LNCAP (cell line): ENCODE results near the gene C1QTNF9.
"Not testable (repeated sequence)": the region's sequence is repeated elsewhere in the genome, so short reads cannot be mapped to it uniquely, and the experiment has no call there.

Experiments used
- CTCF ChIP-seq: fragments of 450-650 bp; IDR thresholded peaks from 2 replicates; pipeline ENCODE4 v1.5.1; 2017; ENCODE audit warnings: mild to moderate bottlenecking

C1QTNF9 gene

DNA sequence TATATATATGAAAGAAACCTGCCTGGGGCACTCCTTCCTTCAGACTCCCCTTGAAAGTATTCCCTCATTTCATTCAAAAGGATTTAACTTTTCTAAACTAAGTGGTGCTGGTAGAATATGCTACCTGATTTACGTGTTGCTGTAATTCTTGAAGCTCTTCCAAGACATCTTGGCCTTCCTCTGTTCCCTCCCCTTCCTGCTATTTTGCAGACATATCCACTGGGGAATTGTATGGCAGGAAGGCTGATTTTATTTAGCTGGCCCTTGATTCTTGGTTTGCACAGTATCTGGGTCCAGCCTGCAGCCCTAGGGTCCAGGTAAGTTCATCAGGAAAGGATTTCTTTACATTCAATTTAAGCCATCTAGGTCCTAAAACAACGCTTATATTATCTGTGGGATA, at the start of gene C1QTNF9:
TSS of gene C1QTNF9 (plus strand) at position 281 of the 400 bp plus-strand sequence. CDS start 6,424 bp downstream, outside the sequence.
- TF ChIP-seq CTCF, result not testable (repeated sequence)

GRCh38 chr13:24261566-24261965, 47.8 kb upstream of the C1QTNF9 start:
- TF ChIP-seq CTCF, result no peak

- TF ChIP-seq CTCF, result no peak
Measured at GRCh38 chr13:24263632-24264031, 45.7 kb upstream of the C1QTNF9 start.

GRCh38 chr13:24264976-24265375, 44.4 kb upstream of the C1QTNF9 start:
- TF ChIP-seq CTCF, result no peak

DNA sequence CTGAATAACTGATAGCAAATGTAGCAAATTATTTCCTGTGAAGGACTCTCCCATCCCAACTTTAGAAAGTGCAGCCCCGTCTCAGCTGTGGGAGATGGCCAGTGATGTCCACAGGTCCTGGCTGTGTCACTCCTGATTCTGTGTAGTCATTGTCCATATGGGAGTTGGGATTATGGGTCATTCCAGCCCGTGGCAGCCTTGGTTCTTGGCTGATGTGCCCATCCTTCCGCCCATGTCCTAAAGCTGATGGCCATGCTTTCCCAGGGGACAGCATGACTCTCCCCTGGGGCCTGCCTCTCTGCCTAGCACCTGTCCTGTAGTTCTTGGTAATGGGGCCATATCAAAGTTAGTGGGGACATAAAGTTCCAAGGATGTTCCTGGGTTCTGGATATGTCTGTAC, 43.9 kb upstream of the C1QTNF9 start:
- TF ChIP-seq CTCF, result no peak

DNA sequence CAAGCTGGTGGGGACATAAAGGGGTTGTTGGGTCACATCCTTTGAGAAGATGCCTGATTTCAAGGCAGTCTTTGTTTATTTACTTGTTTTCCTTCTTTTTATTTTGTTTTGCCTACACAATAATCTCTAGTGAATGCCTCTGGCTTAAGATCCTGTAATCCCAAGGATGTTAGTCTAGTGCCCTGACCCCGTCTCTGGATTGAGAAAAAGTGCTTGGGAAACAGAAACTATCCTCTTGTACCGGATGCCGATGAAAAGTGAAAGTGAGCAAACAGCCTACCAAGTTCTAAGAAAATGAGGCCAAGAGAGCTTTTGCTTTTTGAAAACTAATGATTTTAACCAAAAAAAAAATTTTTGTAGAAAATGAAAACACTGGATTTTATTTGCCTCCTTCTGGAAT, 42.1 kb upstream of the C1QTNF9 start:
- TF ChIP-seq CTCF, result no peak

DNA sequence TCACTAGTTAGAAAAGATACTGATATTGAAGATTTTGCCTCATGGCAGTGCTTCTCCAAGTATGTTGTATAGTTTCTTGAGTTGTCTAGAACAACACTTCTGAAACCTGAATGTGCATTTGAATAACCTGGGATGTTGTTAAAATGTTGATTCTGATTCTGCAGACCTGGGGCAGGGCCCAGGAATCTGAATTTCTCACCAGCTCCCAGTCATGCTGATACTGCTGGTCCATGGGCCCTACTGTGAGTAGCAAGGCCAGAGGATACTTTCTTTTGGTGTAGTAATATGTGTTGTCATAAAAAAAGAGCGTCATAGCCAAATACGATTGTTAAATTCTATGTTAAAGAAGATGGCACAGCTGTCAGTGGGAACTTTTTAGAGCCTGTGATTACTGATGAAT, 41.6 kb upstream of the C1QTNF9 start:
- TF ChIP-seq CTCF, result no peak

DNA sequence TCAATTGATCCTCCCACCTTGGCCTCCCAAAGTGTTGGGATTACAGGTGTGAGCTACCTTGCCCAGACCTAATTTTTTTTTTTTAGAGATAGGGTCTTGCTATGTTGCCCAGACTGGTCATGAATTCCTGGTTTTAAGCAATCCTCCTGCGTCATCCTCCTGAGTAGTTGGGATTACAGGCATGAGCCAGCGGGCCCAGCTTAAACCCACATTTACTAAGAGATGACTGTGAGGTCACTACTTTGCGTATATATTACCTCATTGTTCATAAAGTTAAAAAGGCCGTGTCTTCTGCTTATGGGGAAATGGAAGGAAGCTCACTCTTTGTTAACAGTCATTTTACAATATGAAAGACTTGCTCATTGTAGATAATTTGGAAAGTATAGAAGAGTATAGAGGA, 39.6 kb upstream of the C1QTNF9 start:
- no peak for TF ChIP-seq CTCF
